GM19043 (cell line): ENCODE measurements around the gene DNAJB11.
"Not testable (repeated sequence)": the region's sequence is repeated elsewhere in the genome, so short reads cannot be mapped to it uniquely, and the experiment has no call there.

Experiments
- ATAC-seq: cut with Tn5 transposase; IDR thresholded peaks from one replicate; pipeline ENCODE4 v1.9.1; 2021; ENCODE audit warnings: low read depth; ENCODE audit not compliant: unreplicated experiment

Gene DNAJB11

GRCh38 chr3:186551387-186551786 is 19.1 kb upstream of the DNAJB11 start:
- no peak for ATAC-seq

GRCh38 chr3:186552408-186553031 is 18.0 kb upstream of the DNAJB11 start:
- no peak for ATAC-seq

- ATAC-seq, result no peak
Observed at GRCh38 chr3:186564586-186564985, 5.9 kb upstream of the DNAJB11 start.

- ATAC-seq, result no peak
Observed at GRCh38 chr3:186566772-186567071, 3.8 kb upstream of the DNAJB11 start.

- ATAC-seq, result peak; percentile 39
Observed at GRCh38 chr3:186567072-186567921, 3.2 kb upstream of the DNAJB11 start, which contains the start of gene TBCCD1. Gene TBCCD1 (minus strand): TSS chr3:186567339. CDS start chr3:186564329, 3,010 bp downstream.

- ATAC-seq, result not testable (repeated sequence)
Observed at GRCh38 chr3:186569361-186569760, 1.2 kb upstream of the DNAJB11 start.

GRCh38 chr3:186569779-186570095 is 783 bp upstream of the DNAJB11 start:
- no peak for ATAC-seq

DNA sequence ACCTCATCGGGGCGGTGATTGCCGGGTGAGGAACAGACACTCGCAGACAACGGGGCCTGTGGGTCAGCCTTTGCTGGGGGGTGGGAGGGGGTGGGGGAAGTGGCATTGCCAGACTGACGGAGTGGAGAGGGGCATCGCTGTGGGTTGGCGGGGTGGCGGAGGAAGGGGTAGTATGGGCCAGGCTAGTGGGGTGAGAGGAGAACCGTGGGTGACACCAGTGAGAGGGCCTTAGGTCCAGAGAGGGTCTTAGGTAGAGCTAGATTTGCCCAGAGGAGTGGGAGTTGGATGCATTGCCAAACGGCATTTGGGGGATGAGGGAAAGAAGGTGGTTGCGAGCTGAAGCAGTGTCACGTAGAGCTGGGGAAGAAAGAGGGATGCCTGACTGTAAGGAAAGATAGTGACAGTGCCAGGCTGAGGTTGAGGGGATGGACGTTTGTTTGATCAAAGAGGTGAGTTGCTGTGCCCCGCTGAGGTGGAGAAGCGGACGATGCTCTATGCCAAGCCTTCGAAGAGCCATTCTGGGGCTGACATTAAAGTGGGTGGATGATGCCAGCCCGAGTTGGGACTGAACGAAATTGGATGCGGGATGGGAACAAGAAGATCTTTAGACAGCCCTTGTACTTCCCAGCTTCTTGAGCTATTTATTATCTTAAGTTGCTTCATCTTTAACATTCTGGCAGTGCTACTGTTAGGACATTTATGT is 572 bp downstream of the DNAJB11 start:
- no peak for ATAC-seq

DNA sequence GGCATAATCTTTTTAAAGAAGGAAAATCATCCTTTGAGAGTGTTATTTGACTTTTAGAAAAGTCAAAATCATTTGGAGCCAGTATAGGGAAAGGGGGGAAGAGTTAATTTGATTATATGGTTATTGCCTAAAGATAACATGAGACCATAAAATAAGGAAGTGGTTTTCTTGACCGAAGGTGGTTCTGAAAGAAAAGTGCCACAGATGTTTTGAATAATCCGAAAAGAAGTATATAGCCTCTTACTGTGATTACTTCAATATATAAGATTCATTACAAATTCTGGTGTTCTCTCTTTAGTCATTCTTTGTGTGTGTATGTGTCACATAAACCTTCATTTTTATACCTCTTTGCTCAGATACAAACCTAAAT is 1.1 kb downstream of the DNAJB11 start:
- no peak for ATAC-seq

- no peak for ATAC-seq
Observed at GRCh38 chr3:186577521-186577920, 7.0 kb downstream of the DNAJB11 start.

DNA sequence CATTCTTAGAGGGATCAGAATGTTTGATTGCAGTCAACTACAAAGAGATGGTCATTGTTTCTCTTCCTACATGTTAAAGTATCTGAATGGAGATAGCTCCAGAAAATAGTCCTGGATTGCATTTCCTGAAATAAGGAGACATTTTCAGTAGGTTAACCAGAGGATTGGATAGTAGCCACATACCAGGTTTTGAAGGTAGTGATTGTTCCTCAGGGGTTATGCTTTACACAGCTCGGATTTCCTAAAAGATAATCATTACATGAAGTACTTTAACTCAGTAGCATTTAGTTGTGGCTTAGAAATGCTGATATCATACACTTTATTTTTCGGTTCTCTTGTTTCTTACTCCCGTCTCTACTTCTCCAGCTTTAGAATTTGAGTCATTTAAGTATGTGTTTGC is 10.3 kb downstream of the DNAJB11 start:
- ATAC-seq, result no peak

DNA sequence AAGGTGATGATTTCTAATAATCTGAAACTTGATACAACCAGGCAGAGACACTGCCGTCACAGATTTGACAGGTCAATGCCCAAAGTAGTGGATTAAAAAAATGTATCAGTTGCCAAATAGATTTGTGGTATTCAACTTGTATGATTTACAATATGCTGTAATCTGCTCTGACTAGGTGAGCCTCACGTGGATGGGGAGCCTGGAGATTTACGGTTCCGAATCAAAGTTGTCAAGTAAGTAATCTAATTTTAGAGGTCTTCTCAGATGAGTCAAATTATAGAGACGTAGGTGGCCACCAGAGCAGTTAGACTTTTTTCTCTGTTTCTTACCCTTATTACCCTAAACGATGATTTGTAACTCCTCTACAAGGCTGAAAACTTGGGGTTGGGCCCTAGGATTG is 12.0 kb downstream of the DNAJB11 start:
- ATAC-seq, result no peak

- ATAC-seq, result no peak
Observed at GRCh38 chr3:186583831-186584230, 13.3 kb downstream of the DNAJB11 start.

DNA sequence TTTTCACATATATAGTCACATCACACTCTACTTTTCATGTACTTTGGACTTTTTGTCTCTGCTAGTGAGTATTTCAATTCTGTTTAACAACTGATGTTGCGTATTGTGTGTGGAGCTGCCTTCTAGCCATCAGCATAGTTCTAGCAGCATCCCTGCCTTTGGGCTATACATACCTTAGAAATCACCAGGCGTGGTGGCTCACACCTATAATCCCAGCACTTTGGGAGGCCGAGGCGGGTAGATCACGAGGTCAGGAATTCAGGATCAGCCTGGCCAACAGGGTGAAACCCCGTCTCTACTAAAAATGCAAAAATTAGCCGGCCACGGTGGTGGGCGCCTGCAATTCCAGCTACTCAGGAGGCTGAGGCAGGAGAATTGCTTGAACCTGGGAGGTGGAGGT is 15.7 kb downstream of the DNAJB11 start:
- ATAC-seq, result not testable (repeated sequence)

GRCh38 chr3:186587183-186587582 is 16.7 kb downstream of the DNAJB11 start:
- no peak for ATAC-seq

DNA sequence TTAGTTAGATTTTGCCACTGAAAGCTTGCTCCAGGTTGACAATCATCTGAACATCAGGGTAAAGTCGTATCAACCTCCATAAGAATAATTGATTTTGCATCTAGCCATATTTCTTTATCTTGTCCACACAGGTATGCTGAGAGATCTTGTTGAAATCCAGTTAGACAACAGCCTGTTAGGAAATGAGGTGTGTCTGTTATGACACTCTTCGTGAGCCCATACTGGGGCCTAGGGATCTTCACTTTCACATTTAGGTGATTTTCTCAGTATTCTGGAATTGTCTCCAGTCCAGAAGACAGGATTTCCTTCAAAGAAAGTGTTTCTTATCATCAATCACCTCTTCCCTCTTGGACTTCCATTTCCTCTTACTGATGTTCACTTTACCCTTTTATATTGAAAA is 18.1 kb downstream of the DNAJB11 start:
- ATAC-seq, result no peak

GRCh38 chr3:186589121-186589520 is 18.6 kb downstream of the DNAJB11 start:
- no peak for ATAC-seq

GRCh38 chr3:186589856-186590579 is 19.5 kb downstream of the DNAJB11 start:
- no peak for ATAC-seq

- ATAC-seq, result no peak
Observed at GRCh38 chr3:186590580-186591295, 20.2 kb downstream of the DNAJB11 start.

DNA sequence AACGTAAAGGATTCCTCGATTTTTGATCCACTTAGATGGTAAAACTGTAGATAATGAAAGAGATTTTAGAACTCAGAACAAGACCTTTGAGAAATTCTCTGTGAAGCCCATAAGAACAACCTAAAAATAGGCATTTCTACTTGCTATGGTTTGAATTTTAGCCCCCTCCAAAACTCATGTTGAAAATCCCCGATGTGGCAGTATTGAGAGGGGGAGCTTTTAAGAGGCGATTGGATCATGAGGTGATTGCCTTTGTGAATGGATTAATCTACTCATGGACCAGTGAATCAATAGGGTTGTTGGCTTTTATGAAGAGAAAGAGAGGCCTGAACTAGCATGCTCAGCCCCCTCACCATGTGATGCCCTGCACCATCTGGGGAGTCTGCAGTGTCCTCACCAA is 22.2 kb downstream of the DNAJB11 start:
- ATAC-seq, result no peak

GRCh38 chr3:186593862-186594261 is 23.3 kb downstream of the DNAJB11 start:
- ATAC-seq, result no peak
